Erythroblast (primary cell): Measurements from ENCODE around the gene GTPBP3.
A peak's percentile ranks its signal among the peaks of the same experiment; 100 is the strongest.

Experiments used
- DNase-seq, 2 experiments: peaks; one replicate each; lab custom pipeline; 2025; lab: John Stamatoyannopoulos, UW
- GATA1 ChIP-seq: IDR thresholded peaks from 2 replicates; pipeline ENCODE4 v1.6.1; 2011; ENCODE audit warnings: low read depth, mild to moderate bottlenecking, control low read depth, low read length, moderate library complexity
- POLR2A ChIP-seq: IDR thresholded peaks from 2 replicates; pipeline ENCODE4 v1.6.1; 2011; ENCODE audit warnings: mild to moderate bottlenecking, low read length

Gene GTPBP3

GRCh38 chr19:17380426-17381138 lies 43.2 kb downstream of the GTPBP3 start:
- DNase-seq: no peak
- no peak for TF ChIP-seq GATA1
- TF ChIP-seq POLR2A: no peak

DNA sequence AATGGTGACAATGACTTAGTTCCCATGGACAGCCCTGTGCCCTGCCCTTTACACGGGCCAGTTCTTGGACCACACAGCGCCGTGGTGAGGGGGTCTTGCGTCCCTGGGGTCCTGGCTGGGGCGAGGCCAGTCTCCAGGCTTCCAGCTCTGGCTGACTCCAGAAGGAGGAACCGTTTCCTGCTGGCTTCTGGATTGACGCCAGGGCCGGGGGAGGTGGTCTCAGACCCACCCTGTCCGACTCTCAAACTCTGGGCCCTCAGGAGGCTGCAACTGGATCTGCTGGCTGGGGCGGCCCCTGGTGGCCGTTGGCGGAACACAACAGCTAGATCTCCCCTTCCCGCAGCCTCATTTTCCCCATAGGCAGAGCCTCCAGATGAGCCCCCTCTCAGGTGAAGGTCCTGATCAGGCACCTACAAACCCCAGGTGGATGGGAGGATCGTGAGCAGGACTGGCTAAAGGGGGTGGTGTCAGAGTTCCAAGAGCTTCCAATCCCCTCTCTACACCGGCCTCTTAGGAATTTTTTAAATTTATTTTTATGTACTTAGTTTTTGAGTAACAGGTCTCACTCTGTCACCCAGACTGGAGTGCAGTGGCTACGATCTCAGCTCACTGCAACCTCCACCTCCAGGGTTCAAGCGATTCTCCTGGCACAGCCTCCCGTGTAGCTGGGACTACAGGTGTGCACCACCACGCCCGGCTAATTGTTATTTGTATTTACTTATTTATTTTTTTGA lies 48.7 kb downstream of the GTPBP3 start:
- peak in 1 of 2 experiments; percentile 81 for DNase-seq
- TF ChIP-seq POLR2A: no peak
- no peak for TF ChIP-seq GATA1

- DNase-seq: no peak
- TF ChIP-seq POLR2A (no peak), GATA1 (no peak)
Observed at GRCh38 chr19:17389288-17389687, 51.9 kb downstream of the GTPBP3 start.

DNA sequence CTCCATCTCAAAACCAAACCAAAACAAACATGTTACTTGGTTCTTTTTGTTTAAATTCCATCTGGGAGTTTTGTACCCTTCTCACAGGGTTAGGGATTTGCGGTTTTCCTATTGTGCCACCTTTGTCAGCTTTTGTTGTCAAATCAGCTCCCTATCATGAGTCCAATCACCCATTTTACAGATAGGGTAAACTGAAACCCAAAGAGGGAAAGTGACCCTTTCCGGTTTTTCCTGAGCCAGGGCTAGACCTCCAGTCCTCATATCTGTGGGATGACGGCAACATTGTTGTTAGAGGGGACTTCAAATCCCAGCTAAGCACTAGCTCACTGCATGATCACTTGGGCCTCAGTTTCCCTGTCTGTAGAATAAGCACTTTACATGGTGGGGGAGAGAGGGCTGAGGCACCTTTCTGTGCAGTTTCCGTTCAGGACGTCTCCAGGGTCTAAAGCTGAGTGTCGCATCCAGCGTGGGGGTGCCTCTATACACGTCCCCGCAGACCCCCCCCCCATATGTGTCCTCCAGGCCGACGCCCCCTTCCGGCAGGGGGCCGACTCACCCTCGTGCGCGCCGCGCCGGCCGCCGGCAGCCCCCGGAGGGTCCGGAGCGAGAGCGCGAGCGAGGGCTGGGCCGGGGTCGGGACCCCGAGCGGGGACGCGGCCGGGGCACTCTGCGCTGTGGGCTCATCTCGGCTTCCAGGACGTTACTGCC lies 52.8 kb downstream of the GTPBP3 start:
- DNase-seq: no peak
- TF ChIP-seq GATA1 (no peak), POLR2A (no peak)

GRCh38 chr19:17390665-17391370 lies 53.5 kb downstream of the GTPBP3 start:
- no peak for TF ChIP-seq POLR2A
- no peak for TF ChIP-seq GATA1
- DNase-seq: peak; percentile 93

- TF ChIP-seq POLR2A: no peak
- no peak for TF ChIP-seq GATA1
- DNase-seq: no peak
Observed at GRCh38 chr19:17391371-17392151, 54.2 kb downstream of the GTPBP3 start.
